ENCODE results near the gene SPATA16.

Gene SPATA16

DNA sequence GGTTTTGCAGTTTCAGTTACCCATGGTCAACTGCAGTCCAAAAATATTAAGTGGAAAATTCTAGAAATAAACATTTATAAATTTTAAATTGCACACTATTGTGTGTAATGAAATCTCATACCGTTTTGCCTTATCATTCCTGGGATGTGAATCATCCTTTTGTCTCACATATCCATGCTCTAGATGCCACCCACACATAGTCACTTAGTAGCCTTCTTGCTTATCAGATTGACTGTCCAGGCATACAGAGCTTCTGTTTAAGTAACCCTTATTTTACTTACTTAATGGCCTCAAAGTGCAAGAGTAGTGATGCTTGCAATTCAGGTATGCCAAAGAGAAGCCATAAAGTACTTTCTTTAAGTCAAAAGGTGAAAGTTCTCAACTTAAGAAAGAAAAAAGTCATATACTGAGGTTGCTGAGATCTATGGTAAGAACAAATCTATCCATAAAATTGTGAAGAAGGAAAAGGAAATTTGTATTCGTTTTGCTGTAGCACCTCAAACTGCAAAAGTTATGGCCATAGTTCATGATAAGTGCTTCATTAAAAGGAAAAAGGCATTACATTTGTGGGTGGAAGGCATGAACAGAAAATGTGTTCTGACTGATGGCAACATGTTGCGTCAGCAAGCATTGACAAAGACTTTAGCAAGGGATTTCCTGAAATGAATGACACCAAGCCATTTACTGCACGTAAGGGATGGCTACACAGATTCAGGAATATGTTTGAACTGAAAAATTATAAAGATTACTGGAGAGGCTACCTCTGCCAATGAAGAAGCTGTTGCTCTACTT lies 43.8 kb downstream of the SPATA16 start:
- no peak for ATAC-seq
- no peak for TF ChIP-seq BACH2 (CRISPR knock-in tag; IDR thresholded peaks at IDR 0.05; ENCODE audit: borderline replicate concordance)
- peak; percentile 68 for TF ChIP-seq ISL1 (CRISPR knock-in tag; IDR thresholded peaks at IDR 0.05)
- no peak for TF ChIP-seq ZFP3 (CRISPR knock-in tag; IDR thresholded peaks at IDR 0.05)

DNA sequence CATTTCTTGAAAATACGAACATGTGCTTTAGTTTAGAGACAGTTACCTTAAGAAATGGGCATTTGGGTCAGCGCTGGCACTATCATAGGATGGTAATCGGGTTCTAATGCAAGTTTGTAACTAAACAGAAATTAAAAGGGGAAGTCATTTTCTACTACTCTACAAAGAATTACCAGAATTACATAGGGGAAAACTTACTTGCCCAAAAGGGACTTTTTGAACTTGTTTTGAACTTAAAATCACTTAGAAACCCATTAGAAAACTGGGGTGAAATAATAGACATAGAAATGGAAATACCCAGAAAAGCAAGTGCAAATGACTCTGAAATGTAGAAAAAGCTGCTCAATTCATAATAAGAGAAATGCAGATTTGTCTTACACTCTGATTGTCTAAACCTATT lies 44.9 kb downstream of the SPATA16 start:
- TF ChIP-seq TCF4 (CRISPR knock-in tag; IDR thresholded peaks at IDR 0.05; ENCODE audit: borderline replicate concordance) (no peak), ISL1 (CRISPR knock-in tag; IDR thresholded peaks at IDR 0.05) (no peak), ZFP30 (CRISPR knock-in tag; IDR thresholded peaks at IDR 0.05) (no peak), SNAI2 (CRISPR knock-in tag; IDR thresholded peaks at IDR 0.05) (no peak), ESRRG (CRISPR knock-in tag; IDR thresholded peaks at IDR 0.05) (no peak), RARB (CRISPR knock-in tag; IDR thresholded peaks at IDR 0.05) (no peak), GLIS3 (CRISPR knock-in tag; IDR thresholded peaks at IDR 0.05) (no peak), BACH2 (CRISPR knock-in tag; IDR thresholded peaks at IDR 0.05; ENCODE audit: borderline replicate concordance) (no peak), ZNF70 (CRISPR knock-in tag; IDR thresholded peaks at IDR 0.05) (no peak), ZFP3 (CRISPR knock-in tag; IDR thresholded peaks at IDR 0.05) (no peak), ARNTL (CRISPR knock-in tag; IDR thresholded peaks at IDR 0.05; ENCODE audit: borderline replicate concordance, low read depth) (no peak), TOX (CRISPR knock-in tag; IDR thresholded peaks at IDR 0.05; ENCODE audit: borderline replicate concordance) (no peak), PATZ1 (CRISPR knock-in tag; IDR thresholded peaks at IDR 0.05; ENCODE audit: borderline replicate concordance) (no peak), CSDC2 (CRISPR knock-in tag; IDR thresholded peaks at IDR 0.05) (no peak), OSR1 (CRISPR knock-in tag; IDR thresholded peaks at IDR 0.05) (no peak), ZNF565 (CRISPR knock-in tag; conservative IDR thresholded peaks at IDR 0.05; ENCODE audit: low read depth) (no peak), ZNF8 (CRISPR knock-in tag; IDR thresholded peaks at IDR 0.05) (no peak)
- TF ChIP-seq, protein P1, sequence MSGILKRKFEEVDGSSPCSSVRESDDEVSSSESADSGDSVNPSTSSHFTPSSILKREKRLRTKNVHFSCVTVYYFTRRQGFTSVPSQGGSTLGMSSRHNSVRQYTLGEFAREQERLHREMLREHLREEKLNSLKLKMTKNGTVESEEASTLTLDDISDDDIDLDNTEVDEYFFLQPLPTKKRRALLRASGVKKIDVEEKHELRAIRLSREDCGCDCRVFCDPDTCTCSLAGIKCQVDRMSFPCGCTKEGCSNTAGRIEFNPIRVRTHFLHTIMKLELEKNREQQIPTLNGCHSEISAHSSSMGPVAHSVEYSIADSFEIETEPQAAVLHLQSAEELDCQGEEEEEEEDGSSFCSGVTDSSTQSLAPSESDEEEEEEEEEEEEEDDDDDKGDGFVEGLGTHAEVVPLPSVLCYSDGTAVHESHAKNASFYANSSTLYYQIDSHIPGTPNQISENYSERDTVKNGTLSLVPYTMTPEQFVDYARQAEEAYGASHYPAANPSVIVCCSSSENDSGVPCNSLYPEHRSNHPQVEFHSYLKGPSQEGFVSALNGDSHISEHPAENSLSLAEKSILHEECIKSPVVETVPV (CRISPR knock-in tag; IDR thresholded peaks at IDR 0.05): no peak
- no peak for ATAC-seq

DNA sequence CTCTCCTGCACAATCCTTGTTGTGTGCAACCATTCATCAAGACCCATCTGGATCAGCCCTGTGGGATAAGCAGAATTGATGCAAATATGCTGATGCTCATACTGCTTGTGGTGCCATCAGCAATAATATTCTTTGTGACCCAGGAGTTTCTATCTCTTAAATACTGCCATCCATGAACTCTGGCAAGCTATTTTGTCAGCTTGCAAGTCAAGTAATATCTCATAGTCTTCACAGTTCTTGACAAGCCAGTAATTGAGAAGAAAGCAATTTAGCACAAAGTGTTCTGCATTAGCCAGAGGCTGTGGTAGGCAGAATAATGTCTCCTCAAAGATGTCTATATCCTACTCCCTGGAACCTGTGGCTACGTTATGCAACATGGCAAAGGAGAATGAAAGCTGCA lies 49.0 kb downstream of the SPATA16 start:
- TF ChIP-seq ZNF565 (CRISPR knock-in tag; conservative IDR thresholded peaks at IDR 0.05; ENCODE audit: low read depth) (no peak), PATZ1 (CRISPR knock-in tag; IDR thresholded peaks at IDR 0.05; ENCODE audit: borderline replicate concordance) (no peak), ZNF8 (CRISPR knock-in tag; IDR thresholded peaks at IDR 0.05) (no peak), ISL1 (CRISPR knock-in tag; IDR thresholded peaks at IDR 0.05) (no peak), TCF4 (CRISPR knock-in tag; IDR thresholded peaks at IDR 0.05; ENCODE audit: borderline replicate concordance) (no peak), ZC3H10 (CRISPR knock-in tag; IDR thresholded peaks at IDR 0.05) (no peak)
- TF ChIP-seq, protein P1 (CRISPR knock-in tag; IDR thresholded peaks at IDR 0.05): no peak
- TF ChIP-seq, protein P2, sequence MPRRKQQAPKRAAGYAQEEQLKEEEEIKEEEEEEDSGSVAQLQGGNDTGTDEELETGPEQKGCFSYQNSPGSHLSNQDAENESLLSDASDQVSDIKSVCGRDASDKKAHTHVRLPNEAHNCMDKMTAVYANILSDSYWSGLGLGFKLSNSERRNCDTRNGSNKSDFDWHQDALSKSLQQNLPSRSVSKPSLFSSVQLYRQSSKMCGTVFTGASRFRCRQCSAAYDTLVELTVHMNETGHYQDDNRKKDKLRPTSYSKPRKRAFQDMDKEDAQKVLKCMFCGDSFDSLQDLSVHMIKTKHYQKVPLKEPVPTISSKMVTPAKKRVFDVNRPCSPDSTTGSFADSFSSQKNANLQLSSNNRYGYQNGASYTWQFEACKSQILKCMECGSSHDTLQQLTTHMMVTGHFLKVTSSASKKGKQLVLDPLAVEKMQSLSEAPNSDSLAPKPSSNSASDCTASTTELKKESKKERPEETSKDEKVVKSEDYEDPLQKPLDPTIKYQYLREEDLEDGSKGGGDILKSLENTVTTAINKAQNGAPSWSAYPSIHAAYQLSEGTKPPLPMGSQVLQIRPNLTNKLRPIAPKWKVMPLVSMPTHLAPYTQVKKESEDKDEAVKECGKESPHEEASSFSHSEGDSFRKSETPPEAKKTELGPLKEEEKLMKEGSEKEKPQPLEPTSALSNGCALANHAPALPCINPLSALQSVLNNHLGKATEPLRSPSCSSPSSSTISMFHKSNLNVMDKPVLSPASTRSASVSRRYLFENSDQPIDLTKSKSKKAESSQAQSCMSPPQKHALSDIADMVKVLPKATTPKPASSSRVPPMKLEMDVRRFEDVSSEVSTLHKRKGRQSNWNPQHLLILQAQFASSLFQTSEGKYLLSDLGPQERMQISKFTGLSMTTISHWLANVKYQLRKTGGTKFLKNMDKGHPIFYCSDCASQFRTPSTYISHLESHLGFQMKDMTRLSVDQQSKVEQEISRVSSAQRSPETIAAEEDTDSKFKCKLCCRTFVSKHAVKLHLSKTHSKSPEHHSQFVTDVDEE (CRISPR knock-in tag; IDR thresholded peaks at IDR 0.05): no peak
- ATAC-seq: no peak

All from SK-N-SH treated with all-trans-retinoic acid at 6 μM for 48 hours (cell line).